BLaER1 treated with 17β-estradiol and CSF1 and Interleukin-3, amounts not matched to agents 10 nM and 100 nM (cell line): ENCODE results near the gene COMMD9.
"Not testable (repeated sequence)": the region's sequence is repeated elsewhere in the genome, so short reads cannot be mapped to it uniquely, and the experiment has no call there.

Source experiments
- H3K27ac ChIP-seq, 11 experiments: shearing (Covaris generic); formaldehyde crosslinking; 2 replicates each; pipeline ENCODE4 v1.8.1; 2022
- H3K27me3 ChIP-seq, 11 experiments: shearing (Covaris generic); formaldehyde crosslinking; 2 replicates each; pipeline ENCODE4 v1.8.1; 2022
- H3K36me3 ChIP-seq, 11 experiments: shearing (Covaris generic); formaldehyde crosslinking; 2 replicates each; pipeline ENCODE4 v1.8.1; 2022
- H3K4me1 ChIP-seq, 10 experiments: shearing (Covaris generic); formaldehyde crosslinking; 2 replicates each; pipeline ENCODE4 v1.8.1; 2022
- H3K4me2 ChIP-seq, 11 experiments: shearing (Covaris generic); formaldehyde crosslinking; 2 replicates each; pipeline ENCODE4 v1.8.1; 2022
- H3K4me3 ChIP-seq, 10 experiments: shearing (Covaris generic); formaldehyde crosslinking; 2 replicates each; pipeline ENCODE4 v1.8.1; 2022
- H3K9ac ChIP-seq, 11 experiments: shearing (Covaris generic); formaldehyde crosslinking; 2 replicates each; pipeline ENCODE4 v1.8.1; 2022
- H3K9me3 ChIP-seq, 11 experiments: shearing (Covaris generic); formaldehyde crosslinking; replicated peaks in 1 of 11; 2 replicates each; pipeline ENCODE4 v1.8.1; 2022
- H4K20me1 ChIP-seq, 11 experiments: shearing (Covaris generic); formaldehyde crosslinking; 2 replicates each; pipeline ENCODE4 v1.8.1; 2022
- Cebpa-rat ChIP-seq, 11 experiments: shearing (Covaris generic); IDR thresholded peaks; 2 replicates each; pipeline ENCODE4 v1.8.1; 2022

COMMD9 gene

DNA sequence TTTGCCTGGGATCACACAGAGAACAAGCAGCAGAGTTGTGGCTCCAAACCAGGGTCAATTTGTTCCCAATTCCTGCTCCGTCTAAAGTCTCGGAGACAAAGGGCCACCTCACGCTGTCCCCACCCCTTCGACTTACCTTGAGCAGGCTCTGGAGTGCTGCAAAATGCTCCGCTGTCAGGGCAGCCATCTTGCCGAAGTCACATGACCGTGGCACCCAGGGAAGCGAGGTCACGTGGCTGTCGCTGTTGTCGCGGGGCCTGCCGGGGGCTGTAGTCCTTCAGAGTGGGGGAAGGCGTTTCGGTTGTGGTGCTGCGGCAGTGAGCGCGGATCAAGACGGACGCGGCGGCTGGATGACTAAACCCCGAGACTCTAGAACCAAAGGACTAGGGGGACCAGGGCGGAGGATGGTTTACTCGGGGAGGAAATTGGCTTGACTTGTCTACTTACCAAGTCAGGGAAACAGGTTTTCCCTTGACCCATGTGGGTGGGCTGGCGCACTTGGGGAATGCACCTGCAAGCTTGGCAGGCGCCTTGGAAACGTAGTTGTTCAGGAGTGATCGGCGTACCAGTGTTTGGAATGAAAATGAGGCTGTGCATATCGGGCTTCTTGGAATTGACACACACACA lies at the start of gene COMMD9:
COMMD9 (minus strand) TSS at position 199 of the 627 bp plus-strand sequence; CDS start at position 187, 12 bp downstream.
- peak within 1 kb of the TSS; percentile 69 to 90 (median 77) for H3K4me3 ChIP-seq
- peaks cover 14 to 25% (median 18%) of the 10 kb centered on the region in 10 experiments for H3K4me1 ChIP-seq
- H3K4me2 ChIP-seq = peak within 1 kb of the TSS; percentile 80 to 97 (median 90)
- H3K36me3 ChIP-seq = no peaks in the 10 kb centered on the region
- peak within 1 kb of the TSS; percentile 70 to 88 (median 82) for H3K9ac ChIP-seq
- peaks cover 0 to 21% (median 8%) of the 10 kb centered on the region in 11 experiments; a peak in 4 of 22 replicates for H4K20me1 ChIP-seq
- H3K27ac ChIP-seq = peak within 1 kb of the TSS; percentile 51 to 91 (median 75); a peak in 21 of 22 replicates
- no peaks in the 10 kb centered on the region for H3K9me3 ChIP-seq
- no peak for TF ChIP-seq Cebpa-rat (IDR thresholded peaks at IDR 0.05)
- H3K27me3 ChIP-seq = no peaks in the 10 kb centered on the region

DNA sequence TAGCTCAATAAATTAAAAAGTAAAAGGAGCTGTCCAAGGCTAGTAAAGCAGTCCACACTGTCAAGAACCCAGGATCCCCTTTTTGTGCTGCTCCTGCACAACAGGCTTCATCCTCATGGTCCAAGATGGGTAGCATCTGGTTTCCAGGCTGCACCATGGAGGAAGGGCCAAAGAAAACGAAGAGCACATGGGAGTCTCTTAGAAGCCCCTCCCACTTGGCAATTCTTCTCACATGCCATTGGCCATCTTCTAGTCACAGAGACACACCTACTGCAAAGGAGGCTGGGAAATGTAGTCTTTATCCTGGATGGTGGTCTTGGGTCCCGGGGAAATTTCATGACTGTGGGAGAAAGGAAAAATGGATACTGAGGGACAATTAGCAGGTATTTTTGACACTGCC lies 44.7 kb upstream of the COMMD9 start:
- no peaks in the 10 kb centered on the region for H3K27me3 ChIP-seq
- H3K4me3 ChIP-seq = no peak overlapping the region
- TF ChIP-seq Cebpa-rat (IDR thresholded peaks at IDR 0.05) = no peak
- no peaks in the 10 kb centered on the region; a peak in 1 of 22 replicates for H3K9me3 ChIP-seq
- no peak overlapping the region for H3K4me2 ChIP-seq
- no peak overlapping the region for H3K9ac ChIP-seq
- no peaks in the 10 kb centered on the region for H3K4me1 ChIP-seq
- H3K36me3 ChIP-seq = no peaks in the 10 kb centered on the region
- no peaks in the 10 kb centered on the region for H4K20me1 ChIP-seq
- H3K27ac ChIP-seq = no peak overlapping the region

DNA sequence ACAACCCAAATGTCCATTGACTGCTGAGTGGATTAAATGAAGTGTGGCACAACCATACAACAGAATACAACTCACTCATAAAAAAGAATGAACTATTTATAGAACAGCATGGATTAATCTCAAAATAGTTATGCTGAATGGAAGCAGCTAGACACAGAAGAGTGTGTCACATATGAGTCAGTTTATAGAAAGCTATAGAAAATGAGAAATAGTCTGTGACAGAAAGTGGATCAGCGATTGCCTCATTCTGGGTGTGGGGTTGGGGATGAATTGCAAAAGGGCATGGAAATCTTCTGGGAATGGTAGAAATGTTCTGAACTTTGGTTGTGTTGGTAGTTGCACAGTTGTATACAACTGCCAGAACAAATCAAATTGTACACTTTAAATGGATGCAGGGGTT lies 44.2 kb upstream of the COMMD9 start:
- H4K20me1 ChIP-seq = no peaks in the 10 kb centered on the region
- H3K4me3 ChIP-seq = no peak overlapping the region
- H3K9ac ChIP-seq = no peak overlapping the region
- no peak overlapping the region for H3K4me2 ChIP-seq
- H3K36me3 ChIP-seq = no peaks in the 10 kb centered on the region
- H3K9me3 ChIP-seq = no peaks in the 10 kb centered on the region; a peak in 1 of 22 replicates
- no peaks in the 10 kb centered on the region for H3K4me1 ChIP-seq
- H3K27ac ChIP-seq = no peak overlapping the region
- no peak for TF ChIP-seq Cebpa-rat (IDR thresholded peaks at IDR 0.05)
- no peaks in the 10 kb centered on the region for H3K27me3 ChIP-seq

DNA sequence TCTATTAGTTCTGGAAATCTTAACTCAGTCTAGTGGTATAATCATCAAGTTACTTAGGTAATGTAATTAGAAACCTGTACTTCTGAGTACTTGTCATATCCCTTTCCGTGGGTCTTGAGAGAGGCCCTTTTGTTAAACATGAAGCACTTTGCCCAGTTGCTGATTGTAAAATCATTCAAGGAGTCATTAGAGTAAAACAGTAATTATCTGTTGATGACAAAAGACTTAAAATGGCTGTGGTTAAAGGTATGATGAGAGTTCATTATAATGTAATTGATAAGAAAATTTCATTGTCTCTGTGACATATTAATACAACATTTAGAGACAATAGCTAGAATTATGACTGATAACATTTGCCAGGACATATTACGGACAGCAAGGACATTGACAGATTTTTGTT lies 41.2 kb upstream of the COMMD9 start:
- H3K36me3 ChIP-seq = no peaks in the 10 kb centered on the region
- H3K9ac ChIP-seq = no peak overlapping the region
- H3K9me3 ChIP-seq = 0 out of 22 replicates have a peak, but pooled peaks cover 0 to under 1% (median 0%) of the 10 kb centered on the region in 11 experiments
- H3K27me3 ChIP-seq = no peaks in the 10 kb centered on the region
- H3K4me1 ChIP-seq = no peaks in the 10 kb centered on the region
- no peak for TF ChIP-seq Cebpa-rat (IDR thresholded peaks at IDR 0.05)
- no peaks in the 10 kb centered on the region for H4K20me1 ChIP-seq
- H3K27ac ChIP-seq = no peak overlapping the region
- H3K4me3 ChIP-seq = no peak overlapping the region
- H3K4me2 ChIP-seq = no peak overlapping the region

DNA sequence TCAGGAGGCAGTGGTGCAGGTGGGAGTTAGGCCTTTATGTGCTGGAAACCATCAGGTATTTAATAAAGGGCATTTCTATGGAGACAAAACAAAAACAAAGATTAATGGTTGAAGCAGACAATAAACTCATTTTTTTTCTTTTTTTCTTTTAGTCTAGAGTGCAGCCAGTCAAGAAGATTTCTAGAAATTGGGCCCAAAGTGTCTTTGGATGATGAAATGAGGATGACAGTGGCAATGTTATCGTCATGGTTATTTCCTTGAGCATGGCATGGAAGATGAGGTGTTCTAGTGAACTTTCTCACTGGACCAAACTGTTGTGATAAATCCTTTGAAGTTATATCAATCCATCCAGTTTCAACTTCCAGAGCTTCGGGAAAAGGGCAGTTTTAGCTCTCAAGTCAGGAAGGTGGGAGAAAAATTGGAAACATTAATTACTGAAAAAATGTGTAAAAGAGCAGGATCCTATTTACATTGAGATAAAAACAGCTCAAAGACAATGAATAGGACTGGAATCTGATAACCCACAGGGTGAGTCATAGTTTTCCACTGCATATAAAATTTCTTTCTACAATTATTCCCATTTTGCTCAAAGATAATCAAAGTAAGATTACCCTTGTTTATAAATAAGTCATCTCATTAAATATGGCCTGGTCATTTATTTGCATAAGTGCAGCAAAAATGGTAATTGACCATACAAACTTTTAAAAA lies 39.9 kb upstream of the COMMD9 start:
- TF ChIP-seq Cebpa-rat (IDR thresholded peaks at IDR 0.05) = no peak
- Histone ChIP-seq H3K27ac (no peak overlapping the region), H4K20me1 (no peaks in the 10 kb centered on the region), H3K4me3 (no peak overlapping the region), H3K9me3 (peaks cover 0 to 6% (median 0%) of the 10 kb centered on the region in 11 experiments; a peak in 3 of 22 replicates), H3K4me1 (no peaks in the 10 kb centered on the region), H3K4me2 (no peak overlapping the region), H3K27me3 (no peaks in the 10 kb centered on the region), H3K9ac (no peak overlapping the region), H3K36me3 (no peaks in the 10 kb centered on the region)

DNA sequence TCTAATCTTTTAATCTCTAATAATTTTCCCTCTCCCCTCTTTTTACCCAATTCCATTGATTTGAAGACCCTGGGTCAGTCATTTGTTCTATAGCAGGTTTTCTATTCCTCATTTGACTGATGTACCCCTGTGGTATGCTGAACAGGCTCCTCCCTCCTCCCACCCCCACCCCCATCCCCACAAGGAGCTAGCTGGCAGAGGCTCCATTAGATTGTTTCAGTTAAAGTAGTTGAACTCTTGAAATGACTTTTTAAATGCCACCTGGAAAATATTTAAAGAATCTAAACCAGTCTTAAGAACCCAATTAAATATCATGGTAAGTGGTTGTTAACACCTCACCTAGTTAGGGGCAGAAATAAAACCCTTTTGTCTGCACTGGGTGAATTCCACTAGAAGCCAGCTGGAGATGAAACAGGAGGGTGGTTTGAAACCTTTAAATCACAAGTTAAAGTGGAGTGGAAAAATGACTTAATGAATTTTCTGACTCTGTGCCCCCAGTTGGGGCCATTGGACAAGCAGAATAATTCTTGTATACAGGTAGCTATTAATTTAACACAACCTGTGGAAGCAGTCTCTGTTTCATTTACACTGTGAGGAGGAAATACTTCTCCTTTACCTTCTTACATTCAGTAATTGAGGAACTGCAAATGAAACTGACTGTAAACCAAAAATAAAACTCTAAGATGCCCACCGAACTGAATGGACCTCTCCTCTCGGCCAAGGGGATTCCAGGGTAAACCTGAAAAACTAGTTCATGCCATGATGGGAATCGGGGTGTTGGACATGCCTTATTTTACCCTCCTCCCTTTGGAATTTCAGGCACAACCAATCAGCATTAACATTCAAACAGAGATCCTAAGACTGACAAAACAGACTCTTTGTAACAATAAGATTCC lies 37.5 kb upstream of the COMMD9 start:
- no peak overlapping the region for H3K9ac ChIP-seq
- H3K27ac ChIP-seq = no peak overlapping the region

DNA sequence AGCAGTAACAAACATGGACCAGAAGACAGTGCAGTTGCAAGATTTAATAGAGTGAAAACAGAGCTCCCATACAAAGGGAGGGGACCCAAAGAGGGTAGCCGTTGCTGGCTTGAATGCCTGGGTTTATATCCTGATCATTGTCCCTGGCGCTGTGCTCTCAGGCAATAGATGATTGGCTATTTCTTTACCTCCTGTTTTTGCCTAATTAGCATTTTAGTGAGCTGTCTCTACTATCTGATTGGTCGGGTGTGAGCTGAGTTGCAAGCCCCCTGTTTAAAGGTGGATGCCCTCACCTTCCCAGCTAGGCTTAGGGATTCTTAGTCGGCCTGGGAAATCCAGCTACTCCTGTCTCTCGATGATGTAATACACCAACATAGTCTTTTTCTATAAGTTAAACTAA lies 36.2 kb upstream of the COMMD9 start:
- not testable (repeated sequence) for H3K27ac ChIP-seq, H3K4me3 ChIP-seq, H3K36me3 ChIP-seq, H3K27me3 ChIP-seq, H3K4me1 ChIP-seq, H3K9ac ChIP-seq, H3K4me2 ChIP-seq, H3K9me3 ChIP-seq, H4K20me1 ChIP-seq

More for the DNA sequence above, 37.5 kb upstream of the COMMD9 start:
- Histone ChIP-seq H4K20me1 (no peaks in the 10 kb centered on the region), H3K36me3 (no peaks in the 10 kb centered on the region), H3K4me3 (no peak overlapping the region), H3K4me1 (no peaks in the 10 kb centered on the region), H3K4me2 (no peak overlapping the region), H3K9me3 (peaks cover 0 to 6% (median 0%) of the 10 kb centered on the region in 11 experiments; a peak in 3 of 22 replicates), H3K27me3 (no peaks in the 10 kb centered on the region)
- TF ChIP-seq Cebpa-rat (IDR thresholded peaks at IDR 0.05) = no peak

DNA sequence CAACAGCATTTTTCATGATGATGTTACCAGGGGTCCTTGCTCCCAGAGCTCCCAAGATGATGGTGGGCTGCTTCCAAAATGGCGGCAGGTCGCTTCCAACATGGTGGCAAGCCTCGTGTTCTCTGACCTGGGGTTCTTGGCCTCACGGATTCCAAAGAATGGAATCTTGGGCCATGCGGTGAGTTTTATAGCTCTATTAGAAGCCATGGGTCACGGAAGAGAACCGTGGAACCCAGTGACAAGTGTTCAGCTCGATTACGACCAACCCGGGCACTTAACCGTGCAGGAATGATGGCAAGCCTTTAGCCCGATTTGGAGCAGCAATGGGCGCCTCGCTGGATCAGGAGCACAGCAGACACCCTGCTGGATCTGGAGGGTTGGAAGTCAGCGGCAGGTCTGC lies 35.7 kb upstream of the COMMD9 start:
- H3K4me2 ChIP-seq, H3K4me1 ChIP-seq, H3K9me3 ChIP-seq, H3K27ac ChIP-seq, H3K36me3 ChIP-seq, H3K27me3 ChIP-seq, H4K20me1 ChIP-seq, H3K9ac ChIP-seq, H3K4me3 ChIP-seq: not testable (repeated sequence)

DNA sequence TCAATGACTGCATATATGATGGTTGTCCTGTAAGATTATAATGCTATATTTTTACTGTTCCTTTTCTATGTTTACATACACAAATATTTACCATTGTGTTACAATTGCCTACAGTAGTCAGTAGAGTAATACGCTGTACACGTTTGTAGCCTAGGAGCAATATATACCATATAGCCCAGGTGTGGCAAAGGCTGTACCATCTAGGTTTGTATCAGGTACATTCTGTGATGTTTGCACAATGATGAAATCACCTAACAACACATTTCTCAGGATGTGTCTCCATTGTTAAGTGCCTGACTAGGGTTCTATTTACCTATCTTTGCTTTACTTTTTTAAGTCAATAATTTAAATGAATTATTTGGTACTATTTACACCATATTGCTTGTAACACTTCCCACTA lies 28.8 kb upstream of the COMMD9 start:
- H3K4me2 ChIP-seq = no peak overlapping the region
- no peak overlapping the region for H3K4me3 ChIP-seq
- no peaks in the 10 kb centered on the region for H3K9me3 ChIP-seq
- H3K4me1 ChIP-seq = peaks cover 0 to 16% (median 11%) of the 10 kb centered on the region in 10 experiments; a peak in 12 of 20 replicates
- TF ChIP-seq Cebpa-rat (IDR thresholded peaks at IDR 0.05) = no peak
- no peak overlapping the region for H3K9ac ChIP-seq
- H3K36me3 ChIP-seq = no peaks in the 10 kb centered on the region
- H4K20me1 ChIP-seq = no peaks in the 10 kb centered on the region
- no peak overlapping the region for H3K27ac ChIP-seq
- no peaks in the 10 kb centered on the region for H3K27me3 ChIP-seq
